WTC11 (cell line): ENCODE data around the gene ACSF3. TPM values are rescaled to one million over a fixed set of nuclear protein-coding genes. Genes with fewer than 3 reads are reported as not detected.

Source experiments
- ESRRA ChIP-seq: sonication (generic); formaldehyde crosslinking; IDR thresholded peaks from 2 replicates; pipeline ENCODE4 v1.8.1; 2022; ENCODE audit warnings: mild to moderate bottlenecking, missing genetic modification reagents, borderline replicate concordance
- GABPB1 ChIP-seq: sonication (generic); formaldehyde crosslinking; IDR thresholded peaks from 2 replicates; pipeline ENCODE4 v1.8.1; 2023; ENCODE audit warnings: mild to moderate bottlenecking, missing genetic modification reagents
- KAT7 ChIP-seq: sonication (generic); formaldehyde crosslinking; IDR thresholded peaks from 2 replicates; pipeline ENCODE4 v1.8.1; 2023; ENCODE audit warnings: missing genetic modification reagents, mild to moderate bottlenecking, borderline replicate concordance
- MXD4 ChIP-seq: fragments of 250-450 bp; sonication (Bioruptor Pico); IDR thresholded peaks from 2 replicates; pipeline ENCODE4 v1.8.0; 2021; ENCODE audit warnings: mild to moderate bottlenecking, moderate library complexity, borderline replicate concordance
- NFYB ChIP-seq: sonication (generic); formaldehyde crosslinking; conservative IDR thresholded peaks from 2 replicates; pipeline ENCODE4 v1.8.0; 2022; ENCODE audit warnings: low read depth, missing genetic modification reagents
- PREB ChIP-seq: sonication (generic); formaldehyde crosslinking; IDR thresholded peaks from 2 replicates; pipeline ENCODE4 v1.8.1; 2022; ENCODE audit warnings: mild to moderate bottlenecking, missing genetic modification reagents, moderate library complexity, borderline replicate concordance
- RELA ChIP-seq: sonication (generic); formaldehyde crosslinking; IDR thresholded peaks from 2 replicates; pipeline ENCODE4 v1.8.1; 2022; ENCODE audit warnings: missing genetic modification reagents, mild to moderate bottlenecking, borderline replicate concordance
- SMAD3 ChIP-seq: sonication (generic); formaldehyde crosslinking; IDR thresholded peaks from 2 replicates; pipeline ENCODE4 v1.8.0; 2022; ENCODE audit warnings: missing genetic modification reagents, mild to moderate bottlenecking, borderline replicate concordance
- SP1 ChIP-seq: sonication (generic); formaldehyde crosslinking; conservative IDR thresholded peaks from 2 replicates; pipeline ENCODE4 v1.8.1; 2022; ENCODE audit warnings: missing genetic modification reagents
- TEAD1 ChIP-seq: sonication (generic); formaldehyde crosslinking; IDR thresholded peaks from 2 replicates; pipeline ENCODE4 v1.8.0; 2022; ENCODE audit warnings: mild to moderate bottlenecking, missing genetic modification reagents
- TP53 ChIP-seq: sonication (generic); formaldehyde crosslinking; IDR thresholded peaks from 2 replicates; pipeline ENCODE4 v1.8.1; 2023; ENCODE audit warnings: mild to moderate bottlenecking, missing genetic modification reagents
- ZNF138 ChIP-seq: sonication (generic); formaldehyde crosslinking; conservative IDR thresholded peaks from 2 replicates; pipeline ENCODE4 v1.8.1; 2022; ENCODE audit warnings: mild to moderate bottlenecking, moderate library complexity, missing genetic modification reagents
- ZNF219 ChIP-seq: sonication (generic); formaldehyde crosslinking; IDR thresholded peaks from 2 replicates; pipeline ENCODE4 v1.8.0; 2023; ENCODE audit warnings: missing genetic modification reagents, mild to moderate bottlenecking, borderline replicate concordance
- ZNF317 ChIP-seq: sonication (generic); formaldehyde crosslinking; IDR thresholded peaks from 2 replicates; pipeline ENCODE4 v1.8.1; 2023; ENCODE audit warnings: low read depth, mild to moderate bottlenecking, moderate library complexity, missing genetic modification reagents, borderline replicate concordance
- ZNF512 ChIP-seq: sonication (generic); formaldehyde crosslinking; IDR thresholded peaks from 2 replicates; pipeline ENCODE4 v1.8.1; 2022; ENCODE audit warnings: missing genetic modification reagents, borderline replicate concordance
- total RNA-seq: library from RNA; stranded (reverse); gene quantifications from 3 replicates; pipeline ENCODE4 v1.2.3, GENCODE V29; 2021
- TF ChIP-seq, protein P1 (sequence below): sonication (generic); formaldehyde crosslinking; IDR thresholded peaks from 2 replicates; pipeline ENCODE4 v1.8.1; 2022; ENCODE audit warnings: low read depth, mild to moderate bottlenecking, moderate library complexity, missing genetic modification reagents, borderline replicate concordance
- TF ChIP-seq, protein P2 (sequence below): fragments of 250-450 bp; sonication (Bioruptor Pico); IDR thresholded peaks from 2 replicates; pipeline ENCODE4 v1.9.0; 2021; ENCODE audit warnings: mild to moderate bottlenecking
- TF ChIP-seq, protein P3 (sequence below): sonication (generic); formaldehyde crosslinking; IDR thresholded peaks from 2 replicates; pipeline ENCODE4 v1.8.1; 2023; ENCODE audit warnings: mild to moderate bottlenecking, missing genetic modification reagents, moderate library complexity
- TF ChIP-seq, protein P4 (sequence below): sonication (generic); formaldehyde crosslinking; IDR thresholded peaks from 2 replicates; pipeline ENCODE4 v1.8.1; 2023; ENCODE audit warnings: mild to moderate bottlenecking, missing genetic modification reagents, borderline replicate concordance

Gene ACSF3
- total RNA-seq, 1 experiment from 2014 or later: 22.9 TPM

GRCh38 chr16:89093602-89094251 lies at the start of gene ACSF3 (continued):
- peak; percentile 60 for TF ChIP-seq GABPB1
- no peak for TF ChIP-seq TEAD1 (CRISPR knock-in tag)
- TF ChIP-seq, protein P1, sequence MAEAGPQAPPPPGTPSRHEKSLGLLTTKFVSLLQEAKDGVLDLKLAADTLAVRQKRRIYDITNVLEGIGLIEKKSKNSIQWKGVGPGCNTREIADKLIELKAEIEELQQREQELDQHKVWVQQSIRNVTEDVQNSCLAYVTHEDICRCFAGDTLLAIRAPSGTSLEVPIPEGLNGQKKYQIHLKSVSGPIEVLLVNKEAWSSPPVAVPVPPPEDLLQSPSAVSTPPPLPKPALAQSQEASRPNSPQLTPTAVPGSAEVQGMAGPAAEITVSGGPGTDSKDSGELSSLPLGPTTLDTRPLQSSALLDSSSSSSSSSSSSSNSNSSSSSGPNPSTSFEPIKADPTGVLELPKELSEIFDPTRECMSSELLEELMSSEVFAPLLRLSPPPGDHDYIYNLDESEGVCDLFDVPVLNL (CRISPR knock-in tag): peak; percentile 79; the same call in 1 of the 2 replicates
- TF ChIP-seq, protein P2, sequence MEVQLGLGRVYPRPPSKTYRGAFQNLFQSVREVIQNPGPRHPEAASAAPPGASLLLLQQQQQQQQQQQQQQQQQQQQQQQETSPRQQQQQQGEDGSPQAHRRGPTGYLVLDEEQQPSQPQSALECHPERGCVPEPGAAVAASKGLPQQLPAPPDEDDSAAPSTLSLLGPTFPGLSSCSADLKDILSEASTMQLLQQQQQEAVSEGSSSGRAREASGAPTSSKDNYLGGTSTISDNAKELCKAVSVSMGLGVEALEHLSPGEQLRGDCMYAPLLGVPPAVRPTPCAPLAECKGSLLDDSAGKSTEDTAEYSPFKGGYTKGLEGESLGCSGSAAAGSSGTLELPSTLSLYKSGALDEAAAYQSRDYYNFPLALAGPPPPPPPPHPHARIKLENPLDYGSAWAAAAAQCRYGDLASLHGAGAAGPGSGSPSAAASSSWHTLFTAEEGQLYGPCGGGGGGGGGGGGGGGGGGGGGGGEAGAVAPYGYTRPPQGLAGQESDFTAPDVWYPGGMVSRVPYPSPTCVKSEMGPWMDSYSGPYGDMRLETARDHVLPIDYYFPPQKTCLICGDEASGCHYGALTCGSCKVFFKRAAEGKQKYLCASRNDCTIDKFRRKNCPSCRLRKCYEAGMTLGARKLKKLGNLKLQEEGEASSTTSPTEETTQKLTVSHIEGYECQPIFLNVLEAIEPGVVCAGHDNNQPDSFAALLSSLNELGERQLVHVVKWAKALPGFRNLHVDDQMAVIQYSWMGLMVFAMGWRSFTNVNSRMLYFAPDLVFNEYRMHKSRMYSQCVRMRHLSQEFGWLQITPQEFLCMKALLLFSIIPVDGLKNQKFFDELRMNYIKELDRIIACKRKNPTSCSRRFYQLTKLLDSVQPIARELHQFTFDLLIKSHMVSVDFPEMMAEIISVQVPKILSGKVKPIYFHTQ (CRISPR knock-in tag): no peak
- no peak for TF ChIP-seq ZNF512 (CRISPR knock-in tag)
- no peak for TF ChIP-seq MXD4 (CRISPR knock-in tag)
- TF ChIP-seq RELA: no peak
- TF ChIP-seq SP1 (CRISPR knock-in tag): peak; percentile 84
- TF ChIP-seq, protein P3, sequence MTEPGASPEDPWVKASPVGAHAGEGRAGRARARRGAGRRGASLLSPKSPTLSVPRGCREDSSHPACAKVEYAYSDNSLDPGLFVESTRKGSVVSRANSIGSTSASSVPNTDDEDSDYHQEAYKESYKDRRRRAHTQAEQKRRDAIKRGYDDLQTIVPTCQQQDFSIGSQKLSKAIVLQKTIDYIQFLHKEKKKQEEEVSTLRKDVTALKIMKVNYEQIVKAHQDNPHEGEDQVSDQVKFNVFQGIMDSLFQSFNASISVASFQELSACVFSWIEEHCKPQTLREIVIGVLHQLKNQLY: no peak
- peak; percentile 83; the same call in 1 of the 2 replicates for TF ChIP-seq KAT7 (CRISPR knock-in tag)
- 0 out of 2 replicates have a peak, but pooled peaks have one; percentile 32 for TF ChIP-seq ESRRA
- 0 out of 2 replicates have a peak, but pooled peaks have one; percentile 18 for TF ChIP-seq NFYB
- TF ChIP-seq ZNF219: no peak
- no peak for TF ChIP-seq SMAD3 (CRISPR knock-in tag)
- TF ChIP-seq, protein P4, sequence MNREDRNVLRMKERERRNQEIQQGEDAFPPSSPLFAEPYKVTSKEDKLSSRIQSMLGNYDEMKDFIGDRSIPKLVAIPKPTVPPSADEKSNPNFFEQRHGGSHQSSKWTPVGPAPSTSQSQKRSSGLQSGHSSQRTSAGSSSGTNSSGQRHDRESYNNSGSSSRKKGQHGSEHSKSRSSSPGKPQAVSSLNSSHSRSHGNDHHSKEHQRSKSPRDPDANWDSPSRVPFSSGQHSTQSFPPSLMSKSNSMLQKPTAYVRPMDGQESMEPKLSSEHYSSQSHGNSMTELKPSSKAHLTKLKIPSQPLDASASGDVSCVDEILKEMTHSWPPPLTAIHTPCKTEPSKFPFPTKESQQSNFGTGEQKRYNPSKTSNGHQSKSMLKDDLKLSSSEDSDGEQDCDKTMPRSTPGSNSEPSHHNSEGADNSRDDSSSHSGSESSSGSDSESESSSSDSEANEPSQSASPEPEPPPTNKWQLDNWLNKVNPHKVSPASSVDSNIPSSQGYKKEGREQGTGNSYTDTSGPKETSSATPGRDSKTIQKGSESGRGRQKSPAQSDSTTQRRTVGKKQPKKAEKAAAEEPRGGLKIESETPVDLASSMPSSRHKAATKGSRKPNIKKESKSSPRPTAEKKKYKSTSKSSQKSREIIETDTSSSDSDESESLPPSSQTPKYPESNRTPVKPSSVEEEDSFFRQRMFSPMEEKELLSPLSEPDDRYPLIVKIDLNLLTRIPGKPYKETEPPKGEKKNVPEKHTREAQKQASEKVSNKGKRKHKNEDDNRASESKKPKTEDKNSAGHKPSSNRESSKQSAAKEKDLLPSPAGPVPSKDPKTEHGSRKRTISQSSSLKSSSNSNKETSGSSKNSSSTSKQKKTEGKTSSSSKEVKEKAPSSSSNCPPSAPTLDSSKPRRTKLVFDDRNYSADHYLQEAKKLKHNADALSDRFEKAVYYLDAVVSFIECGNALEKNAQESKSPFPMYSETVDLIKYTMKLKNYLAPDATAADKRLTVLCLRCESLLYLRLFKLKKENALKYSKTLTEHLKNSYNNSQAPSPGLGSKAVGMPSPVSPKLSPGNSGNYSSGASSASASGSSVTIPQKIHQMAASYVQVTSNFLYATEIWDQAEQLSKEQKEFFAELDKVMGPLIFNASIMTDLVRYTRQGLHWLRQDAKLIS: no peak
- no peak for TF ChIP-seq ZNF138 (CRISPR knock-in tag)
- TF ChIP-seq TP53 (CRISPR knock-in tag): peak; percentile 92
- no peak for TF ChIP-seq ZNF317 (CRISPR knock-in tag)
- TF ChIP-seq PREB (CRISPR knock-in tag): no peak
